ENCODE measurements around the gene WDR59. TPM values are rescaled to one million over a fixed set of nuclear protein-coding genes. Genes with fewer than 3 reads are reported as not detected.

Gene WDR59
- total RNA-seq, 1 experiment from 2014 or later, result 26.8 TPM

GRCh38 chr16:74892574-74893461 is 92.1 kb downstream of the WDR59 start:
- no peaks in the 10 kb centered on the region for H3K4me1 ChIP-seq (ENCODE audit: low read length)
- H4K20me1 ChIP-seq (ENCODE audit: insufficient read depth, low read depth, low read length), result no peaks in the 10 kb centered on the region
- no peak overlapping the region for H3K4me2 ChIP-seq (ENCODE audit: low read depth, low read length, poor library complexity, severe bottlenecking)
- H3K4me3 ChIP-seq (ENCODE audit: low read length), result no peak overlapping the region
- no peaks in the 10 kb centered on the region for H3K79me2 ChIP-seq (ENCODE audit: low read length)
- no peaks in the 10 kb centered on the region for H3K9me3 ChIP-seq (ENCODE audit: low read length)
- no peaks in the 10 kb centered on the region for H3K27me3 ChIP-seq (ENCODE audit: low read length)
- H3K27ac ChIP-seq (ENCODE audit: low read length), result no peak overlapping the region
- peaks cover 19% of the 10 kb centered on the region; the same call in 1 of the 2 replicates for H3K36me3 ChIP-seq (ENCODE audit: insufficient read depth, low read length)
- H3K9ac ChIP-seq (ENCODE audit: low read length), result no peak overlapping the region
- no peak overlapping the region for H2AFZ ChIP-seq (ENCODE audit: low read length)
- H3K9me2 ChIP-seq (replicated peaks; ENCODE audit: insufficient read depth, low read length), result no peaks in the 10 kb centered on the region
- DNase-seq, result no peak

- Histone ChIP-seq H3K4me2 (ENCODE audit: low read depth, low read length, poor library complexity, severe bottlenecking) (no peak overlapping the region), H2AFZ (ENCODE audit: low read length) (no peak overlapping the region), H3K9ac (ENCODE audit: low read length) (no peak overlapping the region), H3K36me3 (ENCODE audit: insufficient read depth, low read length) (peaks cover 26% of the 10 kb centered on the region; the same call in 1 of the 2 replicates), H3K9me2 (replicated peaks; ENCODE audit: insufficient read depth, low read length) (no peaks in the 10 kb centered on the region), H4K20me1 (ENCODE audit: insufficient read depth, low read depth, low read length) (no peaks in the 10 kb centered on the region), H3K9me3 (ENCODE audit: low read length) (no peaks in the 10 kb centered on the region), H3K27me3 (ENCODE audit: low read length) (no peaks in the 10 kb centered on the region), H3K27ac (ENCODE audit: low read length) (no peak overlapping the region), H3K4me3 (ENCODE audit: low read length) (no peak overlapping the region), H3K4me1 (ENCODE audit: low read length) (no peaks in the 10 kb centered on the region), H3K79me2 (ENCODE audit: low read length) (no peaks in the 10 kb centered on the region)
- DNase-seq, result no peak
Measured at GRCh38 chr16:74888888-74889287, 96.0 kb downstream of the WDR59 start.

DNA sequence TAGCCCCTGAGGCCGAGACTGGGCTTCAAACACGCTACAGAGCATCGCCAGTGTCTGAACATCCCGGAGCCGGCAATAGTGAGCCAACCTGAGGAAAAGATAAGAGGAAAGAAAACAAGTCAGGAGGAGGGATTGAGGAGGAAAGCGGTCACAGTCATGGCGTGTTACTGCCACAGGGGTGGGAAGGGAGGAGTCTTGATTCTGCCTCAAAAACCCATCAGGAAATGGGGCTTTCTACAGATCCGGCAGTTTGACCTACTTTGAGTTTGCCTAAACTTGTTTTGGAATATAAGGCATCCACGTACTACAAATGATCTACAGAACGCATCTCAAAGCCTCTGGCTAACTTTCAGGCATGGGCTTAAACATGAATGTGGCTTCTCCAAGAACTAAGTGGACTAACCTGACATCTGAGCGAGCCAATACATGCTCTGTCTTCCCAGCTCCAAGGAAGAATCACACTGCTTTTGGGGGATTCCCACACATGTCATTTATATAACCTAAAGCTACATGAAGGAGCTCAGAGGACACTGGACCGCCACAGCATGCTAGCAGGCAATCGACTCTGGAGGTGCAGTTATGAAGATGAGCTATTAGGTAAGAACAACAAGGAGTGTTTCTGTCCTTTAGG is 96.6 kb downstream of the WDR59 start:
- Histone ChIP-seq H3K9ac (ENCODE audit: low read length) (no peak overlapping the region), H3K9me2 (replicated peaks; ENCODE audit: insufficient read depth, low read length) (no peaks in the 10 kb centered on the region), H3K4me1 (ENCODE audit: low read length) (no peaks in the 10 kb centered on the region), H3K4me2 (ENCODE audit: low read depth, low read length, poor library complexity, severe bottlenecking) (no peak overlapping the region), H3K27ac (ENCODE audit: low read length) (no peak overlapping the region), H3K79me2 (ENCODE audit: low read length) (no peaks in the 10 kb centered on the region), H3K9me3 (ENCODE audit: low read length) (no peaks in the 10 kb centered on the region), H4K20me1 (ENCODE audit: insufficient read depth, low read depth, low read length) (no peaks in the 10 kb centered on the region), H3K36me3 (ENCODE audit: insufficient read depth, low read length) (peaks cover 26% of the 10 kb centered on the region; the same call in 1 of the 2 replicates), H3K4me3 (ENCODE audit: low read length) (no peak overlapping the region), H3K27me3 (ENCODE audit: low read length) (no peaks in the 10 kb centered on the region), H2AFZ (ENCODE audit: low read length) (no peak overlapping the region)
- DNase-seq, result no peak

DNA sequence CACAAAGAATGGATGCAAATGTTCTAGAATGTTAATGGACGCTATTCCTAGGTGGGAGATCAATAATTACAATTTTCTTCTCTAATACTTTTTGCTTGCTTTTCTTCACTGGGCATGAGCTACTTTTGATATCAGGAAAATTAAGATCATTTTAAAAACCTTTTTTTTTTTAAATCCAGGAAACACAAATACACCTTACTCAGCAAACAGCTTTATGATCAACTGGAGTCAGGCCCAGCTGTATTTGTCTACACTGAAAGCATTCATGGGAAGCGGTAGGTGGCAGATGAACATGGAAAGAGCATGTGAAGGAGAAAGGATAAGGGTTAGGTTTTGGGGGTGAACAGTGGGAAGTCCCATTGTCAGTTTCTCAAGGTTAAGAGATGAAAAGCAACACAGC is 97.8 kb downstream of the WDR59 start:
- no peak for DNase-seq
- H4K20me1 ChIP-seq (ENCODE audit: insufficient read depth, low read depth, low read length), result no peaks in the 10 kb centered on the region
- peaks cover 20% of the 10 kb centered on the region for H3K36me3 ChIP-seq (ENCODE audit: insufficient read depth, low read length)
- no peak overlapping the region for H2AFZ ChIP-seq (ENCODE audit: low read length)
- no peaks in the 10 kb centered on the region for H3K27me3 ChIP-seq (ENCODE audit: low read length)
- H3K4me1 ChIP-seq (ENCODE audit: low read length), result no peaks in the 10 kb centered on the region
- H3K9me3 ChIP-seq (ENCODE audit: low read length), result no peaks in the 10 kb centered on the region
- no peaks in the 10 kb centered on the region for H3K9me2 ChIP-seq (replicated peaks; ENCODE audit: insufficient read depth, low read length)
- H3K27ac ChIP-seq (ENCODE audit: low read length), result no peak overlapping the region
- H3K9ac ChIP-seq (ENCODE audit: low read length), result no peak overlapping the region
- no peak overlapping the region for H3K4me3 ChIP-seq (ENCODE audit: low read length)
- no peaks in the 10 kb centered on the region for H3K79me2 ChIP-seq (ENCODE audit: low read length)
- H3K4me2 ChIP-seq (ENCODE audit: low read depth, low read length, poor library complexity, severe bottlenecking), result no peak overlapping the region

GRCh38 chr16:74877706-74878105 is 107.2 kb downstream of the WDR59 start:
- no peak for DNase-seq
- Histone ChIP-seq H3K4me1 (ENCODE audit: low read length) (no peaks in the 10 kb centered on the region), H3K79me2 (ENCODE audit: low read length) (no peaks in the 10 kb centered on the region), H4K20me1 (ENCODE audit: insufficient read depth, low read depth, low read length) (no peaks in the 10 kb centered on the region), H3K9me2 (replicated peaks; ENCODE audit: insufficient read depth, low read length) (no peaks in the 10 kb centered on the region), H3K4me3 (ENCODE audit: low read length) (no peak overlapping the region), H3K9me3 (ENCODE audit: low read length) (no peaks in the 10 kb centered on the region), H3K27ac (ENCODE audit: low read length) (no peak overlapping the region), H3K36me3 (ENCODE audit: insufficient read depth, low read length) (peaks cover 6% of the 10 kb centered on the region), H3K4me2 (ENCODE audit: low read depth, low read length, poor library complexity, severe bottlenecking) (no peak overlapping the region), H3K27me3 (ENCODE audit: low read length) (no peaks in the 10 kb centered on the region), H2AFZ (ENCODE audit: low read length) (no peak overlapping the region), H3K9ac (ENCODE audit: low read length) (no peak overlapping the region)

- no peak overlapping the region for H3K9ac ChIP-seq (ENCODE audit: low read length)
- DNase-seq, result no peak
- no peaks in the 10 kb centered on the region for H4K20me1 ChIP-seq (ENCODE audit: insufficient read depth, low read depth, low read length)
- no peaks in the 10 kb centered on the region for H3K79me2 ChIP-seq (ENCODE audit: low read length)
- no peak overlapping the region for H3K4me3 ChIP-seq (ENCODE audit: low read length)
- H2AFZ ChIP-seq (ENCODE audit: low read length), result no peak overlapping the region
- no peaks in the 10 kb centered on the region for H3K9me2 ChIP-seq (replicated peaks; ENCODE audit: insufficient read depth, low read length)
- H3K36me3 ChIP-seq (ENCODE audit: insufficient read depth, low read length), result peaks cover 8% of the 10 kb centered on the region; the same call in 1 of the 2 replicates
- no peaks in the 10 kb centered on the region for H3K9me3 ChIP-seq (ENCODE audit: low read length)
- no peak overlapping the region for H3K27ac ChIP-seq (ENCODE audit: low read length)
- H3K4me1 ChIP-seq (ENCODE audit: low read length), result peaks cover 8% of the 10 kb centered on the region
- no peak overlapping the region for H3K4me2 ChIP-seq (ENCODE audit: low read depth, low read length, poor library complexity, severe bottlenecking)
- H3K27me3 ChIP-seq (ENCODE audit: low read length), result no peaks in the 10 kb centered on the region
Measured at GRCh38 chr16:74874912-74875546, 109.9 kb downstream of the WDR59 start.

DNA sequence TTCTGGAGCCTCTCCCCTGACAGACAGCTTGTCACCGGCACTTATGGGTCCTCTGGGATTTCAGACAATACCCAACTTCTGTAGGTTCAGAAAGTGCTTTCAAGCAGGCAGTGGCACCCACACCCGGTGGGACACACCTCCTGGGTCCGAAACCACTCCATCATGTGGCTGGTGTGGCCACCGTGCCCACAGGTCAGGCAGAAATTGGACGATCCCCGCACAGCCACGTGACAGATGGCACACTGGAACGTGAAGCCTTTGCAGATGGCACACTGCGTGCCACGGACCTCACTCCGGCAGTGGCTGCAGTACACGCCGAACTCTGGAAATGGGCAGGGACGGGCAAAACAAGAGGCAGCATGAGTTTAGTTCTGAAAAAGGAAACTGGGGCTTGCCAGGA is 110.8 kb downstream of the WDR59 start:
- Histone ChIP-seq H3K36me3 (ENCODE audit: insufficient read depth, low read length) (peaks cover 8% of the 10 kb centered on the region; the same call in 1 of the 2 replicates), H4K20me1 (ENCODE audit: insufficient read depth, low read depth, low read length) (no peaks in the 10 kb centered on the region), H3K9ac (ENCODE audit: low read length) (no peak overlapping the region), H3K79me2 (ENCODE audit: low read length) (no peaks in the 10 kb centered on the region), H3K9me2 (replicated peaks; ENCODE audit: insufficient read depth, low read length) (no peaks in the 10 kb centered on the region), H3K4me2 (ENCODE audit: low read depth, low read length, poor library complexity, severe bottlenecking) (no peak overlapping the region), H3K4me1 (ENCODE audit: low read length) (peaks cover 8% of the 10 kb centered on the region), H2AFZ (ENCODE audit: low read length) (no peak overlapping the region), H3K4me3 (ENCODE audit: low read length) (no peak overlapping the region), H3K27ac (ENCODE audit: low read length) (no peak overlapping the region), H3K9me3 (ENCODE audit: low read length) (no peaks in the 10 kb centered on the region), H3K27me3 (ENCODE audit: low read length) (no peaks in the 10 kb centered on the region)
- DNase-seq, result no peak

DNA sequence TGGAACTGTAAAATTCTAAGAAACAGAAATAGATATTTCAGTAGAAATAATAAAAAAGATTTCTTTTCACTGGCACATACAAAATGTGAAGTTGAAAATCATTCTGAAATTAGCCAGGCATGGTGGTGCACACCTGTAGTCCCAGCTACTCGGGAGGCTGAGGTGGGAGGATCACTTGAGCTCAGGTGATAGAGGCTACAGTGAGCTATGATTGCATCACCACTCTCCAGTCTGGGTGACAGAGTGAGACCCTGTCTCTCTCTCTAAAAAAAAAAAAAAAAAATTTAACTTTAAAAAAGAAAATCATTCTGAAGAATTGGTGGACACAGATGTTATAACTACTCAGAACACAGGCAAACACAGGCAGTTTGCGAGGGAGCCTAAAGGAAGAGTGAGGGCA is 112.6 kb downstream of the WDR59 start:
- H3K4me1 ChIP-seq (ENCODE audit: low read length), result peaks cover 8% of the 10 kb centered on the region
- no peak for DNase-seq

More for the DNA sequence above, 112.6 kb downstream of the WDR59 start:
- no peak overlapping the region for H3K4me3 ChIP-seq (ENCODE audit: low read length)
- H3K36me3 ChIP-seq (ENCODE audit: insufficient read depth, low read length), result peaks cover 8% of the 10 kb centered on the region; the same call in 1 of the 2 replicates
- no peaks in the 10 kb centered on the region for H3K27me3 ChIP-seq (ENCODE audit: low read length)
- H3K4me2 ChIP-seq (ENCODE audit: low read depth, low read length, poor library complexity, severe bottlenecking), result no peak overlapping the region
- no peak overlapping the region for H2AFZ ChIP-seq (ENCODE audit: low read length)
- H3K27ac ChIP-seq (ENCODE audit: low read length), result no peak overlapping the region
- H3K9me2 ChIP-seq (replicated peaks; ENCODE audit: insufficient read depth, low read length), result no peaks in the 10 kb centered on the region
- no peaks in the 10 kb centered on the region for H3K9me3 ChIP-seq (ENCODE audit: low read length)
- H3K79me2 ChIP-seq (ENCODE audit: low read length), result no peaks in the 10 kb centered on the region
- H3K9ac ChIP-seq (ENCODE audit: low read length), result no peak overlapping the region
- H4K20me1 ChIP-seq (ENCODE audit: insufficient read depth, low read depth, low read length), result no peaks in the 10 kb centered on the region

Measured in Karpas-422 (cell line).